Measurements from ENCODE around the gene CD44. TPM values are rescaled to one million over a fixed set of nuclear protein-coding genes. Genes with fewer than 3 reads are reported as not detected.

CD44 gene
- total RNA-seq, 1 experiment from 2014 or later, result 324 TPM

DNA sequence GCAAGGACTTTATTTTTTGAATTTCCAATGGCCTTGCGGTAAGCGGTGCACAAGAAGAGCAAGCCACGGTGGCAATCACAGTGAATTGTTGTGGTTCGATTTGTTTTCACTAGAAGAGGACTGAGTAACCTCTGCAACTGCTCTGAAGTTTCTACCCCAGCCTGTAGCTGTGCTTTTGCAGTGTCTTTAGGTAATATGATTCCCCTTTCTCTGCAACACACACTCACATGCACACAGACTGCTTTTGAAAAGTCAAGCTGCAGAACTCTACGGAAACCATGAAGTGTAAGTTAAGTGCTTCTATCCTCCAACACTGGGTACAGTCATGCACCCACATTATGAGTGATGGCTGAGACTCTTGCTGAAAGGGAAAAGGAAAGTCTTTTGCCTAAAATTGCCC is 38.4 kb downstream of the CD44 start:
- DNase-seq (ENCODE audit: low spot score), result no peak

DNA sequence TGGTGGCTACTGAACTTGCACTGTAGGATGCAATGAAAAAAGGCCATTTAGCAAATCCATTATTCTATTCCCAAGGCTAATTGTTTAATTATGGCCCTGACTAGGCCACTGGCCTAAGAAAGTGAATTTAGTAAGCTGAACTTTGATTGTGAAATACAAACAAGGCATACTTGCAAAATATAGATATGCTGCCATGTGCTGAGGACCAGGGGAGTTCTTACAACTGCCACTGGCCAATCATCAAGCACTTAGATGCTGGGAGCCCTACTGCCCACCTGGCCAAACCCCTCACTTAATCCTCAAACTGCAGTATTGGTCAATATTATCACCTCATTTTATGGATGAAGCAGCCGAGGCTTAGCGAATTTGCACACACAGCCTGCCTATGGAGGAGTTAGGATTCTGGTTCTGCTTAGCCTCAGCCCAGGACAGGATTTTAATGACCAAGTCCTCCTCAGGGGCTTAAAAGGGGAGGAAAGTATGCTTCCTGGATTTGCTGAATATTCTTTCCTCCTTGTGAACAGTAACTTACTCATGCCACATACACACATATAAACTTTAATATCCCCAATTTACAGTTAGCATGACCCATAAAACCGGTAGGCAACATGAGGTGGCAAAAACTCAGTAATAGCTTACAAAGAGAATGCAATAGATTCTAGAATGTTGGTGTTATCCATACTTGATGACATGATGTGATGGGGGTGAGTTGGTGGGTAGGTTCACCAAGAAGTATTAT is 39.3 kb downstream of the CD44 start:
- DNase-seq (ENCODE audit: low spot score), result no peak

DNA sequence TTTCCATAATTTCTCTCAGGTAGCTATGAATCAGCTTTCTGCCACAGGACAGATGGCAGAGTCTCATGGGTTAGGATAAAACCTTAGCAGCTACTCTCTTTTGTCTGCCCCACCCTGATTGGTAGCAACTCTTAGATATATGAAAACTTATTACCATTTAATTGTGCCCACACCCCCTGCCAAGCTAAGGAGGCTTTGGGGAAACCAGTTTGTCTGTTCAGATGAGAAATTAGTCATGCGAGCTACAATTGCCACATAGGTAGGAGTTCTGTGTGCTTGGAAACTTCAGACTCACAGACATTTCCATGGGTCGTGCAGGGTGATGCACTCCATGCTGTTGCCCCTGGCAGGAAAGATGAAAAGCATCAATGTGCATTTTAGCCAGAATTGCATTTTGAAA is 39.9 kb downstream of the CD44 start:
- DNase-seq (ENCODE audit: low spot score), result peak; percentile 22

DNA sequence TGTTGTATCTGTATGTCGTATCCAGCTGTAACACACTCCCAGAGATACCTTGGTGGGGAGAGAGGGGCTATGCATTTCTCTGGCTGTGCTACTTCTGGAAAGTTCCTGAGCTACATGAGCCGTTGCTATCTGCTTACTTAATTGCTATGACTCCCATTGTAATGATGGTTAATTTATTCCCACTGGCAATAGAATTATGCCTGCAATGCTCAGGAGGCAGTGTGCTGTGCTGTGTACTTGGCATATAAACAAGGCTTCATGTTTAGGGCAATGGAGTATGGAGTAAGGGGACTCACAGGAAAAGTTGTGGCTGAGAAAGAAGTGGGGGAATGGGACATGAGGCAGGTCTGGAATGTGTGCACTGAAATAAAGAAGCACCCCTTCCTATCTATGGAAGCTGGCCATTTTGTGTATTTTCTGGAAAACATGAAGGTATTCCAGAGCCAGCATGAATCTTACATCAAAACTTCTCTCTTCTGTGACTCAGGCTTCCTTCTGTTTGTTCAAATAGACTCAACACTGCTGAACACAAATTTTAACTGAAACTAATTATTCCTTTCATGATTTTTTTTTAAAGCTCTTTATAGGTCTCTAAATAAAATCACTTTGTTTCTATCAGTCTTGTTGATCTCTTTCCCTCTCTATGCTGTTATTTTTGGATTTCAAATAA is 40.6 kb downstream of the CD44 start:
- DNase-seq (ENCODE audit: low spot score), result no peak

DNA sequence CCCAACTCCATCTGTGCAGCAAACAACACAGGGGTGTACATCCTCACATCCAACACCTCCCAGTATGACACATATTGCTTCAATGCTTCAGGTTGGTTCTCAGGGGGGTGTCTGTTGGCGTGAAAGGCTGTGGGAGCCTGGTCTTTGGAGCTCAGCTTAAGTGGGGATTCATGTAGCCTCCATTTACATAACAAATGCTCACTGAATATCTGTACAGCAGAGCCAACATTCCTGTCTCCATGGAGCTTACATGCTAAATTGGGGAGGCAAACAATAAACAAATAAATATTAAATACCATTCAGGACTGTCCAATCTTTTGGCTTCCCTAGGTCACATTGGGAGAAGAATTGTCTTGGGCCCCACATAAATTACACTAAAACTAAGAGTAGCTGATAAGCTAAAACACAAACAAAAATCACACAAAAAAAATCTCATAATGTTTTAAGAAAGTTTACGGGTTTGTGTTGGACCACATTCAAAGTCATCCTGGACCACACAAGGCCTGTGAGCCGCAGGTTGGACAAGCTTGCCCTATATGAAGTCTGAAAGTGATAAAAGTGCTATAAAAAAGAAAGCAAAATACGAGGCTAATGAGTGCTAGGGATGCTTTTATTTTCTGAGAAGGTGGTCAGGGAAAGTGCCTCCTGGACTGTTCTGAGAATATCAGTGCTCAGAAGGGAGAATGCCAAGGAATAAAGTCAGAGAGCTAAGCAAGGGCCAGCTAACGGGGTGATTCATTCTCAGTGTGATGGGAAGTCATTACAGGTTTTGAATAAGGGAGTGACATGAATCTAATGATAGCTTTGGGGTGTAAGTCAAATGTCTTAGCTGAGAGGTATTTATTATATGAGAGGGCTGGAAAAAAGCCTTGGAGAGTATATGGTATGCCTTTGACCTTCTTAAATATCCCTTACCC is 41.6 kb downstream of the CD44 start:
- peak; percentile 79 for DNase-seq (ENCODE audit: low spot score)

DNA sequence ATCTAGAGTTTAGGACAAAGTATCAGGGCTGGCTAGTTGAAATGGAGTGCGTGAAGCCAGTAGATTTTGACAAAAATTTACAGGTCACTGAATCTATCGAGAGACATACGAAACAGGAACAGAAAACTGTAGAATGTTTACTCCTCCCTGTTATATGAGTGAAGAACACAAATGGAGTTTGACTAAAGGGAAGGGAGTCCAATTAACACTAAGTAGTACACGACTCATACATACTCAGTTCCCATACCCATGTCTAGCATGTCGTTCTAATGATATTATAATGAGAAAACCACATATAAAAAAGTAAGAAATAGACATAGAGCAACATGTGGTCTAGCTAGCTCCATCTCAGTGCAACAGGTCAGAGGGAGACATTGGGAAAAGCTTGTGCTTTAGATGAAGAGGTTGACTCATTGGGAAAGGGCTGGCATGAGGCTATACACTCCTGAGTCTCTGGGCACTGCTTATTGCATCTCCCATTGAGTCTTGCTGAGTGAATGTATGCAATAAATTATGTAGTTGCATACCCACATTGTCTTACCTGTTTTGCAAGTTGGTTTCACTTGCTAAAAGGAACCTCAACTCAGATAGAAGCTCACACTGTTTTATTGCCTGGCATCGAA is 43.5 kb downstream of the CD44 start:
- no peak for DNase-seq (ENCODE audit: low spot score)

DNA sequence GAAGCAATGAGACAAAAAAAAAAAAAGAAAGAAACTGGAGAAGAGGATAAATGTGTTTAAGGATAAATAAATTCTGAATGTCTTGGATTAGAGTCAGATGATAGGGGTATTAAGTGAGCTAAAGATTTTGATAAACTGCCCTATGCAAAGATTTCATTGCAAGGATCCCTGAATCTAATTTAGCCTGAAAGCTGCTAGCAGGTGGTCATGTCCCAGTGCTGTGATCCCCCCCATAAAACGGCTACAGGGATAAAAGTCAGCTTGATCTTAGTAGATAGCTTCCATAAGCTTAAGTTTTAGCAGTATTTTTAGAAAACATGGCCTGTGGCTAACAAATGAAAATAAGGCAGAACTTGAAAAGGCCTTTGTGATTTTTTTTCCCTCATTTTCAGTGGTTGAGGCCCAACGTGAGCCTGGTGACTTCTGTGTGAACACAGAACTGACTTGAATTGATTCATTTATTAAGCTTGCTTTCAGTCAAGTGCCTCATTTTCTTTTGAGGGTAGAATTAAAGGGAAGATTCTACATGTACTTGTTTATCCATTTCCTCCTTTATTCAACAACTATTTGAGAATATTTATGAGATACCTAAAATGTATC is 44.5 kb downstream of the CD44 start:
- DNase-seq (ENCODE audit: low spot score), result no peak

DNA sequence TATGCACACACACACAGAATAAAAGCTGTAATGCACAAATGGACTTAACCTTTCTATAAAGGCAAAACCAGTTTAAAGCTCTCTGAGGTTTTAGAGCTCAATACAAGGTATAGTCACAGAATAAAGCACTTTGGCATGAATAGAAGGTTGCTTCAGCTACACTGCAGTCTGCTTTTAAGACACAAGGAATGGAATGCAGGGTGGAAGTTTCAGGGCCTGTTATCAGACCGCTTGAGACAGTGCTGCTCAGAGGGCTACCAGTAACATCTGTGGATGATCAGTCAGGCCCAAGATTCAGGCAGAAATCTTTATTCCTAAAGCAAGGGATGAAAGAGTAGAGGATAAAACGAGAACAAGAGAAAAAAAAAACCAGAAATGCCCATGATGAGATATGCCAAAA is 46.7 kb downstream of the CD44 start:
- no peak for DNase-seq (ENCODE audit: low spot score)

DNA sequence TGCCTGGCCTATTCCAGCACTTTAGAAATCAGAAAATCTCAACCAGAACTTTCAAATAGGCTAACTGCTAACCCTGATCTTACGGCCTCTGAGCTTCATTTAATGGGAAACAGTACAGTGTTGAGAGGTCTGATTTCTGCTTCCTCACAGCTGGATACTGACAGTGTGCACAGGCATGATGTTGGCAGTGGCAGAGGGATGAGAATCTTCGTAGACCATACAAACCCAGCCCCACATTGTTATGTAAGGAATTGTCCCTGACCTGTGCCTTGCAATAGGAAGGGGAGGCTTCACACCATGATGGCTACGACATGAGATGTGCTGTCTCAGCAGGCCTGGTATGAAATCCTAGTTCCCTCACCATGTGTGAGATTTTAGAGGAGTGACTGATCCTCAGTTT is 49.0 kb downstream of the CD44 start:
- DNase-seq (ENCODE audit: low spot score), result no peak

DNA sequence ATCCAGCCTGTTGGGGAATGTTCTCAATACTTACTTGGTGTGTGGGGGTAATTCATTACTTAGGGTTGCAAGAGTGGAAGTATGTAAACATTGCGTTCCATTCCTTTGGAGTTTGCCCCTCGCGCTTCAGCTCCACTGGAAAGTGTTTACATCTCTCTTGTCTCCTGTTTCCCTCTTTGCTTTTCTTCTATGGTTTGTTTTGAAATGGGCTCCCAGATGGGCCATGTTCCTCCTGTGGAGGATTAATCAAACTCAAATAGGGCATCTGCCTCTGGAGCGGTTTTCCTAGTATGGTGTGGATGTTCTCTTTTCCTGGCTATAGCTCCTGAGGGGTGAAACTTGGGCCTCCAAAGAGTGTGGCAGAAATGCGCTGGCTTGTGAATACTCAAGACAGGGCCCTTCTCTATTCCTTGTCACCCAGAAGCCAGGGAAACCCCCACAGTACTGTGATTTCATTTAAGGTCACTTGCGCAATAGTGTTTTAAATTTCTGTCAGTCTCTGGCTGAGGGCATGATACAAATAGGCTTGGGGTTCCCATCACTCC is 51.9 kb downstream of the CD44 start:
- DNase-seq (ENCODE audit: low spot score), result no peak

DNA sequence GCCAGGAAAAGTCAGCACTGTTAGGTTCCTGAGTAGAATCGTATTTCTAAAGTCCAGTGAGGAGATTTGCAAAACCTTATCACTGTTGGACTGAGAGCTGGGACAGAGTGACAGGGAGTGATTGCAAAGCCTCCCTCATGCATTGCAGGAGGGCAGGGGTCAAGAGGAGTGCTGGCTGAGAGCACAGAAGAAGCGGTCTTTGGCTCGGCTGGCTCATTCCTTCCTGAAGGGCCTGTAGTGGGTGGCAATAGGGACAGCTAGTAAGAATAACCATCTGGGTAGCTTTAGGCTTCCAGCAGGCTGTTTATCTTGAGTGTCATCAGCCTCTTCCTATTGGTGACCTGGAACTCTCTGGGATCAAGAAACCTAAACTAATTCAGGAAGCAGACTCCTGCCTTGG is 53.4 kb downstream of the CD44 start:
- no peak for DNase-seq (ENCODE audit: low spot score)

DNA sequence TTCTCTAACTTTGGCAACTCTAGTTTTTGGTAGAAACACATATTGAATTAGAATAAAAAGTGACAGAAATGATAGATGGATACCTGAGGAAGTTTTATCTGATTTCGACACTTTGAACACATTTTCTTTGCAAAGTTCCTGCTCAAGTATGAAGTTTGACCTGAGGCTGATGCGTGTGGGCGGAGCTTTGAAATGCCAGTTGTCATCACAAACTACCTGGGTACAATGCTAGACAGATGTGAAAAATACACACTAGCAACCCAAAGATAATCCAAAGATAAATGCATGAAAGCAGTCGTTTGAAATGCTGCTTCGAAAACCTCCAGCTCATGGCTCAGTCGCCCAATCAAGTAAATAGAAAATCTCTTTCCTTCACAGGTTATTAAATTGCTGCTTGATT is 54.8 kb downstream of the CD44 start:
- DNase-seq (ENCODE audit: low spot score), result no peak

DNA sequence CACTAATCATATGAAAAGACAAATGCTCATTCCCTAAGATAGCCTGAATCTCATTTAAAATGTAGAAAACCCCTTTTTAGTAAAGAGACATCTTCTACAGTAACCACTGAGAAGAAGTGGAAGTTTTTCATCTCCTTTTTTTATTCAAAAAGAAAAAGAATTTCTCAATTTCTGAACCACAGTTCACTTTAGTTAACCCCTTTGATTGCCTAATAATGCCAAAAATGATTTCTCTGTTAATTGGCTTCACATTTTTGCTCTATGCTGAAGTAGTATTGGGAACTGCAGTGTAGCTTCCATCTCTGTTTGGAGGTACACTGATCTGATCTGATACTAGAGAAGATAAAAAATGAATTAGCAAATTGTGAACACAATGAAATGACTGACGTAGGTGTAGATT is 58.3 kb downstream of the CD44 start:
- DNase-seq (ENCODE audit: low spot score), result no peak

DNA sequence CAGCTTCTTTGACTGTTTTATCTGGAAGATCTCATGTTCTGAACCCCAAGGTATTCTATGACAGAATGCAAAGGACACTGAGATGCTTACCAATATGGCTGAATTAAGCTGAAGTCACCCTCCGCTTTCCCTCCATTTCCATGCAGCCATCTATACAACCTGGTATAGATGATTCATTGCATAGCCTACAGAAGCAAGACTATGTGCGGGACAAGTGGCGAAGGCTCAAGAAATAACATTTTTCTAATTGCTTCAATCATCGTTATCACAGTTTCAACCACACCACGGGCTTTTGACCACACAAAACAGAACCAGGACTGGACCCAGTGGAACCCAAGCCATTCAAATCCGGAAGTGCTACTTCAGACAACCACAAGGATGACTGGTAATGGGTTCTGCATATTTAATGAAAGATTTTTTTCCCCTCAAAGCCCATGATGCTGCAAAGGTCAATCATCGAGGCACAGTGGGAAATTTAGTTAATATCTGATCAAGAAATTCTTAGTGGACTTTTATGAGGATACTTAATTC is 61.9 kb downstream of the CD44 start:
- DNase-seq (ENCODE audit: low spot score), result no peak

DNA sequence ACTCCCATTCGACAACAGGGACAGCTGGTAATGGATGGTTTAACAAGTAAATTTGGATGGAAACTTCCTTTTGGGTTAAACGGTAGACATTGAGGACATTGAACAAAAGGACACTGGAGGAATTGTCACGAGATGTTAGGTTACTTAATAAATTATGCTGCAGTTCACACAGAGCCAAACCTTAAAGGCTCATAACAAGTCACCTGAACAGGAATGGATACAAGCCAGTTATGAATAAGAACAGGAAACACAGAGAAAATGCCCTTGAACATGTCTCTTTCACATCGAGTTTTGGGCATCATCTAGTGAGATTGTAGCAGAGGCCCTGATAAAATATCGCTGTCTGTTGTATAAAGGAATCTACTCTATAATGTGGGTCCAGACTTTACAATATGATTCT is 65.6 kb downstream of the CD44 start:
- no peak for DNase-seq (ENCODE audit: low spot score)

DNA sequence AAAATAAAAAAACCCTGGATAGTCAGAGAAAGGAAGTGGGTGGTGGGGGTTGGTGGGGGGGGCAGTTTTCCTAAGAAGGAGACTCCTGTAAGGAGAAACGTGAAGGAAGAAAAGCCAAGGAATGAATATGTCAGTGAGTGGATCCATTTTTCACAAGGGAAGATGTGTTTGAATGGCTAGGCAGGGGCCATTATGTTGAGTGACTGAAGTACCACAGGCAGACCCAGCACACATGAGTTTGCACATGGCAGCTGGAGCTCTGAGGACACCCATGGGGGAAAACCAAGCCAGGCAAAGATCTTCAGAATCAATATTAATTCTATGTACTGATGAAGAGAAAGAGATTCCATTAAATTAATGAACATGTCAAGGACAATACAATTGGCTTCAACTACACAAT is 67.6 kb downstream of the CD44 start:
- DNase-seq (ENCODE audit: low spot score), result no peak

DNA sequence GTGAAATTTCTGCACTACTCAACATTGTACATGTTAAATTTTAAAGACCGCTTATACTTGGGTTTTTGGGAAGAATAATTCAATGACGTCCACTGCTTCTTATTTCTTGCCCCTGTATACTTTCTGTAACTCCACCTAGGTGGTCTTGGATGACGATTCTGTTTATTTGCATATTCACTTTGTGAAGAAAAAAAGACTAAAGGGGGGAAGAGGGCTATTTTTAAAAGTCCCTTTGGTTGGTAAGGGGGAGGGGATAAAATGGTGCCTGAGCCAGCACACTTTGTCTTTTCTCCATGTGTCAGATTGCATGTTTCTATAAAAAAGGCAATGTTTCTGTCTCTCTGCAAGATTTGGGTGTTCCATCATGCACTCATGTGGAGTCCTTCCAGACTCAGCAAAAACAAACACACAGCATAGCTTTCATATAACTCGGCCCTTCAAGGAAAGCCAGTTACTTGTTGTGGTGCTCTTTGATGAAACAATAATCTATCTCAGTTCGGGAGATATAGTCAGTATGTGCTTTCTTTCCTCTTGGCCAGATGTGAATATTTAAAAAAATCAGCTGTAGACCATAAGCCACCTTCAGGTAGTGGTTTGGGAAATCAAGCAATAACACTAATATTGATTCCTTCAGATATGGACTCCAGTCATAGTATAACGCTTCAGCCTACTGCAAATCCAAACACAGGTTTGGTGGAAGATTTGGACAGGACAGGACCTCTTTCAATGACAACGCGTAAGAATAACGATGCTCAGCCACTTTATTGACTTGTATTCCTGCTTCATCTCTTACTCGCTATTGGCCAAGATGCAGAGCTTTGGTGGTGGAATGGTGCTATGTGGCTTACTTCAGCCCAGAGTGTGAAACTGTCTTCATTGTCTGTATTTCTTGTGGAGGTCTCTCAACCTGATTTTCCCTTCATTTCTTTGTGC is 68.8 kb downstream of the CD44 start:
- no peak for DNase-seq (ENCODE audit: low spot score)

DNA sequence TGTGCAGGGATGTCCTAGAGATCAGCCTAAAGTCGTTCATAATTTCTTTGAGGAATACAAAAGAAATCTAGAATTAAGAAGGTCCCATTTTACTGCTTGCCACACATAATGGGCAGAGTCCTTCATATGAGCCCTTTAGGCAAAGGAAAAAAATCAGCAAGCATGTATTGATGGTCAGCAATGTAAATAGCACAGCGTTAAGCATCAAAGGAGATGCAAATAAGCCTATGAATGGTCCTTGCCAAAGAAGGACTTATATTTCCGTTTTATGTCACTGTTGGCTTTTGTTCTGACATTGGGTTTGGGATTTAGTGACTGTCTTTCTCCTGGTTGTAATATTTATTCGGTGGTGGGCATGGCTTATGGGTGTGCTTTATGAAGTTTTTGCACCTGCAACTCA is 69.8 kb downstream of the CD44 start:
- no peak for DNase-seq (ENCODE audit: low spot score)

DNA sequence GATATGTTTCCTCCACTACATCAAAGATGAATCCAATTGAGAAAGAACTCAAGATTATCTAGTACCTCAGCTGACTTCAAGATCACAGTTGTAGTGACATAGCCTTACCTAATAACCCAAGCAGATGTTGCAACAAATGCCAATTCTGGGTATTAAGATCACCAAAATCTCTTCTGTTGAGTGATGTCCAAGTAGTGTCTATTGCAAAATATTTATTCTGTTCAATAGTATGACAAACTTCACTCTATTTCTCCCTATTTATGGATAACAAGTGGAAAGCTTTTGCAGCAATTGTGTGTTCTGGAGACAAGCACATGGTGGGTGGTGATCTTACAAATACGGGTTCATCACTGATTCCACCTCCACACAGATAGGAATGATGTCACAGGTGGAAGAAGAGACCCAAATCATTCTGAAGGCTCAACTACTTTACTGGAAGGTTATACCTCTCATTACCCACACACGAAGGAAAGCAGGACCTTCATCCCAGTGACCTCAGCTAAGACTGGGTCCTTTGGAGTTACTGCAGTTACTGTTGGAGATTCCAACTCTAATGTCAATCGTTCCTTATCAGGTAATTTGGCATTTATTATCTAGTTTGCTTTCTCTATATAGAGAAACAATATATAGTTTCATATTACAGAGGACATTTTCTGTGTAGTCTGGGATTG is 72.0 kb downstream of the CD44 start:
- DNase-seq (ENCODE audit: low spot score), result no peak

DNA sequence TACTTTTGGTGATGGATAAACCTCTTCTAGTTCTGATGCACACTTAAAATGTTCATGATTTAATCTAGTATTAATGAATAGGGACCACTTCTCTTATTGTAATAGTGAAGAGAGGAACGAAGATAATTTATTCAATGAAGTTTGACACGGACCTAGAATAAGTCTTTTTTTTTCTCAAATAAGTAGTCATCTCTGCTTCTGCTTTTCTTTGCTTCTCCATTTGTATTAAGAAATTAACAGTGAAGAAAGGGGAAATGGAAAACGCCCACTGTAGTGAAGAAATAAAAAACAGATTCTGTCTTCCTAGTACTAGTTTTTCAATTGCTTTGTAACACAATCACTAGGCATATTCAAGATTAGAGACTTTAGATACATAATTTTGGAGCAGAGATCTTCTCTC is 73.0 kb downstream of the CD44 start:
- DNase-seq (ENCODE audit: low spot score), result no peak
